ENCODE measurements around the gene DEFB123.

DNA sequence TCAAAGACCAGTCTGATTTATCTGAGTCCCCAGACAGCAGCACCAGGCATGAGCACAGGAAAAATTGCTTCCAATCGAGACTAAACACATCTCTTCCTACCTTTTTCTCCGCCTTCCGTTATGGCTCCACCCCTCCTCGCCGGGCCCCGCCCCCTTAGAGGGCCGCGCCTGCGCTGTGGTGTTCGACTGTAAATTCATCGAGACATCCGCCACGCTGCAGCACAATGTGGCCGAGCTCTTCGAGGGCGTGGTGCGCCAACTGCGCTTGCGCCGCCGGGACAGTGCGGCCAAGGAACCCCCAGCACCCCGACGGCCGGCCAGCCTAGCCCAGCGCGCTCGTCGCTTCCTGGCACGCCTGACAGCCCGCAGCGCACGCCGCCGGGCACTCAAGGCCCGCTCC, 43.6 kb downstream of the DEFB123 start:
- TF ChIP-seq, protein P1, sequence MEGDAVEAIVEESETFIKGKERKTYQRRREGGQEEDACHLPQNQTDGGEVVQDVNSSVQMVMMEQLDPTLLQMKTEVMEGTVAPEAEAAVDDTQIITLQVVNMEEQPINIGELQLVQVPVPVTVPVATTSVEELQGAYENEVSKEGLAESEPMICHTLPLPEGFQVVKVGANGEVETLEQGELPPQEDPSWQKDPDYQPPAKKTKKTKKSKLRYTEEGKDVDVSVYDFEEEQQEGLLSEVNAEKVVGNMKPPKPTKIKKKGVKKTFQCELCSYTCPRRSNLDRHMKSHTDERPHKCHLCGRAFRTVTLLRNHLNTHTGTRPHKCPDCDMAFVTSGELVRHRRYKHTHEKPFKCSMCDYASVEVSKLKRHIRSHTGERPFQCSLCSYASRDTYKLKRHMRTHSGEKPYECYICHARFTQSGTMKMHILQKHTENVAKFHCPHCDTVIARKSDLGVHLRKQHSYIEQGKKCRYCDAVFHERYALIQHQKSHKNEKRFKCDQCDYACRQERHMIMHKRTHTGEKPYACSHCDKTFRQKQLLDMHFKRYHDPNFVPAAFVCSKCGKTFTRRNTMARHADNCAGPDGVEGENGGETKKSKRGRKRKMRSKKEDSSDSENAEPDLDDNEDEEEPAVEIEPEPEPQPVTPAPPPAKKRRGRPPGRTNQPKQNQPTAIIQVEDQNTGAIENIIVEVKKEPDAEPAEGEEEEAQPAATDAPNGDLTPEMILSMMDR (IDR thresholded peaks at IDR 0.05) = no peak
- TF ChIP-seq POLR2A (IDR thresholded peaks at IDR 0.05) = no peak
